ENCODE data around the gene SUSD3.

DNA sequence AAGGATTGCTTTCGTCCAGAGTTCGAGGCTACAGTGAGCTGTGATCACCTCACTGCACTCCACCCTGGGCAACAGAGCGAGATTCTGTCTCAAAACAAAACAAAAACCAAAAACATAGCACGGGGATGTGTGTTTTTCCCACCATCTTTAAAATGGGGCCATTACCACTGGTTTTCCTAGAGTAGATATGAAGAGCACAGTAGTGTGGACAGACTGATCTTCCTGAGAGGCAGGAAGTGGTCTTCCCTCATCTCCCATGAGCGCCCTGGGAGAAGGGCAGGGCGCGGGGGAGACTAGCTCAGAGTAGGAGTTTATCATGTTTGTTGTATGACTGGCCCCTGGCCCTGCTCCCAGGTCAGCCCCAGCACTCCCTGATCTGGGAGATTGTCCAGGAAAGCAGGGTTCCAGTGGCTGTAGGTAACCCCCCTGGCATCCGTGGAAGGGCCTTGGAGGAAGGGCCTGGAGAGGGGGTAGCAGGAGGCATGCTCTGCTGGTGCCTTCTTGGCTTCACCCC lies 2.3 kb downstream of the SUSD3 start:
- TF ChIP-seq, protein P1, sequence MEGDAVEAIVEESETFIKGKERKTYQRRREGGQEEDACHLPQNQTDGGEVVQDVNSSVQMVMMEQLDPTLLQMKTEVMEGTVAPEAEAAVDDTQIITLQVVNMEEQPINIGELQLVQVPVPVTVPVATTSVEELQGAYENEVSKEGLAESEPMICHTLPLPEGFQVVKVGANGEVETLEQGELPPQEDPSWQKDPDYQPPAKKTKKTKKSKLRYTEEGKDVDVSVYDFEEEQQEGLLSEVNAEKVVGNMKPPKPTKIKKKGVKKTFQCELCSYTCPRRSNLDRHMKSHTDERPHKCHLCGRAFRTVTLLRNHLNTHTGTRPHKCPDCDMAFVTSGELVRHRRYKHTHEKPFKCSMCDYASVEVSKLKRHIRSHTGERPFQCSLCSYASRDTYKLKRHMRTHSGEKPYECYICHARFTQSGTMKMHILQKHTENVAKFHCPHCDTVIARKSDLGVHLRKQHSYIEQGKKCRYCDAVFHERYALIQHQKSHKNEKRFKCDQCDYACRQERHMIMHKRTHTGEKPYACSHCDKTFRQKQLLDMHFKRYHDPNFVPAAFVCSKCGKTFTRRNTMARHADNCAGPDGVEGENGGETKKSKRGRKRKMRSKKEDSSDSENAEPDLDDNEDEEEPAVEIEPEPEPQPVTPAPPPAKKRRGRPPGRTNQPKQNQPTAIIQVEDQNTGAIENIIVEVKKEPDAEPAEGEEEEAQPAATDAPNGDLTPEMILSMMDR (IDR thresholded peaks at IDR 0.05) = no peak
- TF ChIP-seq POLR2A (IDR thresholded peaks at IDR 0.05; ENCODE audit: low read depth) (no peak), POLR2AphosphoS5 (IDR thresholded peaks at IDR 0.05) (no peak), EP300 (IDR thresholded peaks at IDR 0.05) (no peak)
